GM13977 (cell line): ENCODE measurements around the gene PIK3R6.

Experiments used
- DNase-seq: peaks from one replicate; pipeline ENCODE4 v3.0.0; 2012; ENCODE audit warnings: low spot score
- CTCF ChIP-seq: IDR thresholded peaks from 2 replicates; pipeline ENCODE4 v1.5.1; 2012; ENCODE audit warnings: mild to moderate bottlenecking, control low read depth; ENCODE audit not compliant: insufficient read depth; ENCODE audit errors: extremely low read depth, missing control alignments
- in situ Hi-C: fragments of 300-500 bp; cut with MboI; formaldehyde crosslinking; loops from one replicate; pipeline ENCODE4 v1.12.0; 2022; ENCODE audit warnings: low sequenced_read_pairs, low pct_unique_long_range_greater_than_20kb, mixed read lengths, inconsistent platforms; ENCODE audit not compliant: unreplicated experiment

The PIK3R6 gene

GRCh38 chr17:8791910-8792270 is 75.6 kb downstream of the PIK3R6 start:
- no peak for TF ChIP-seq CTCF
- in situ Hi-C loops: no loop called here
- no peak for DNase-seq

- DNase-seq: no peak
- in situ Hi-C loops: no loop called here
- TF ChIP-seq CTCF: no peak
Measured at GRCh38 chr17:8791248-8791909, 76.1 kb downstream of the PIK3R6 start.

- in situ Hi-C loops: no loop called here
- no peak for TF ChIP-seq CTCF
- no peak for DNase-seq
Measured at GRCh38 chr17:8789743-8790142, 77.7 kb downstream of the PIK3R6 start.

GRCh38 chr17:8788998-8789397 is 78.5 kb downstream of the PIK3R6 start:
- DNase-seq: no peak
- in situ Hi-C loops: no loop called here
- no peak for TF ChIP-seq CTCF

- DNase-seq: peak; percentile 62
- TF ChIP-seq CTCF: peak; percentile 75
Measured at GRCh38 chr17:8785547-8786413, 81.7 kb downstream of the PIK3R6 start.

GRCh38 chr17:8782176-8782575 is 85.3 kb downstream of the PIK3R6 start:
- in situ Hi-C loops: no loop called here
- DNase-seq: no peak
- no peak for TF ChIP-seq CTCF

More at GRCh38 chr17:8785547-8786413, 81.7 kb downstream of the PIK3R6 start:
- in situ Hi-C loops: no loop called here
